Epithelial cell of esophagus (primary cell): ENCODE results near the gene ATP11A.

ENCODE experiments used
- DNase-seq: peaks from one replicate; pipeline ENCODE4 v3.0.0; 2010; ENCODE audit warnings: low read depth
- H3K4me3 ChIP-seq: 2 replicates; pipeline ENCODE4 v1.5.1; 2011; ENCODE audit warnings: mild to moderate bottlenecking, low read length, control low read depth
- TF ChIP-seq, protein P1 (sequence below): IDR thresholded peaks from 2 replicates; pipeline ENCODE4 v1.5.1; 2011; ENCODE audit warnings: low read depth, mild to moderate bottlenecking, low read length, control low read depth, inconsistent platforms; ENCODE audit not compliant: insufficient read depth; ENCODE audit errors: missing control alignments

The ATP11A gene

DNA sequence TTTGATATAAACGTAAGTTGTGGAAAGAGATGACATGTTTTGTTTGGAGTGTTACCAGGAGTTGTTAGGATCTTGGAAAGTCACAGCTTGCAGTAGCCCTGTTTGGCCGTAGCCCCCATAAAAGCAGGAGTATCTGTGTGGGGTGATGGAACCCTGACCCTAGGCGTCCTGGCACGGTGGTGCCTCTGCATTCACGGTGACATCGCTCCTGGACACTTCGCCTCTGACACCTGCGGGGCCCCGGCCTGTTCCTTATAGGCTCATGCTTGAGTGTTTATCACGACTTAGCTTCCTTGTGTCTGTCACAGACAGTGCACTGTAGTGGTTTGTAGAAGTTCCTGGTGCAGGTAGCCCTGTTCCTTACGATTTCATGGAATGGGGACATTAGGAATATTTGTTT lies 74.2 kb downstream of the ATP11A start:
- H3K4me3 ChIP-seq = no peak overlapping the region
- DNase-seq = no peak
- TF ChIP-seq, protein P1, sequence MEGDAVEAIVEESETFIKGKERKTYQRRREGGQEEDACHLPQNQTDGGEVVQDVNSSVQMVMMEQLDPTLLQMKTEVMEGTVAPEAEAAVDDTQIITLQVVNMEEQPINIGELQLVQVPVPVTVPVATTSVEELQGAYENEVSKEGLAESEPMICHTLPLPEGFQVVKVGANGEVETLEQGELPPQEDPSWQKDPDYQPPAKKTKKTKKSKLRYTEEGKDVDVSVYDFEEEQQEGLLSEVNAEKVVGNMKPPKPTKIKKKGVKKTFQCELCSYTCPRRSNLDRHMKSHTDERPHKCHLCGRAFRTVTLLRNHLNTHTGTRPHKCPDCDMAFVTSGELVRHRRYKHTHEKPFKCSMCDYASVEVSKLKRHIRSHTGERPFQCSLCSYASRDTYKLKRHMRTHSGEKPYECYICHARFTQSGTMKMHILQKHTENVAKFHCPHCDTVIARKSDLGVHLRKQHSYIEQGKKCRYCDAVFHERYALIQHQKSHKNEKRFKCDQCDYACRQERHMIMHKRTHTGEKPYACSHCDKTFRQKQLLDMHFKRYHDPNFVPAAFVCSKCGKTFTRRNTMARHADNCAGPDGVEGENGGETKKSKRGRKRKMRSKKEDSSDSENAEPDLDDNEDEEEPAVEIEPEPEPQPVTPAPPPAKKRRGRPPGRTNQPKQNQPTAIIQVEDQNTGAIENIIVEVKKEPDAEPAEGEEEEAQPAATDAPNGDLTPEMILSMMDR = no peak

DNA sequence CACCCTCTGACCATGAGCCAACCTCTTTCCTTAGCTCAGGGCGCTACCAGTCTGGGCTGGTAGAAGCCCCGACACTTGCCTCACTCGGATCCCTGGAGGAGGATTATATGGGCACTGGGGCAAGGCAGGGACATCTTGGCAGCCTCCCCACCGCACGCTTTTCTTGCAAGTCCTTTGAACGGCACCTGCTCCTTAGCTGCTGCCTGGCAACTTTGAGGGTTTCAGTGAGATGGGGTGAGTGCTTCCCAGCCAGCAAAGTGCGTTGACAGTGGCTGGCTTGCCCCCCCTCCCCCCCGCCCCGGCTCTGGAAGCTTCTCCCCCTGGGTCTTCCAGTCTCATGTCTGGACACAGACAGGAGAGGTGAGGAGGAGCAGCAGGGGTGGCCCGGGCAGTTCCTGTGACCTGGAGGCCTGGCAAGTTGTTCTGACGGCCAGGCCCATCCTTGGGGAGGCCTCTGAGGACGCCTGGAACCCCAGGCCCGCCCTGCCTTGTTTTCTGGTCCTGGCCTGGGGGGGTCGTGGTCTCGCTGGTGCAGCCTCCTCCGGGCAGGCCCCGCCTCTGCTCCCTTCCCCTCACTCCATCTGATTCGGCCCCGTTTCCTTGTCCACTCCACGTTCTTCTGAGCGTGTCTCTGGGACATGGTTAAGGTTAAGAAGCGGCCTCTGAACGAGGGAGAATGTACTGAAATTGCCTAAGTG lies 75.2 kb downstream of the ATP11A start:
- no peak overlapping the region for H3K4me3 ChIP-seq
- no peak for DNase-seq
- TF ChIP-seq, protein P1 = no peak

DNA sequence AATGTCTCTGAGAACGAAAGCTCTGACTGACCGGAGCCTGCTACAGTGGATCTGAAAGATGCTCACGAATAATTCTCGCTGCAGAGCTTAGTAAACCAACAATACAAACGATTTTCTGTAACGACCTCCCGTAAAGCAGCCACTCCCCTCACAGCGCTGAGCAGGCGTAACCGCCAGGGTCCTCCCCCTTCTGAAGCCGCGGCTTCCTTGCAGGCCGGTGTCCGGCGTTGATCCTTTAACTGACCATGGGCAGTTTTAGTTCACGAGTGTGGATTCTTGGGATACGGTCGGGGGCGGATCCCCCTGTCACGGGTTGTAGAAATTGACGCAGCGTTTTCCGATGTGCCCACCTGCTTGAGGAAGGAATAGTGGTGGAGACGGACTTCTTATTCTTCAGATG lies 75.9 kb downstream of the ATP11A start:
- TF ChIP-seq, protein P1 = no peak
- DNase-seq = no peak
- H3K4me3 ChIP-seq = no peak overlapping the region

DNA sequence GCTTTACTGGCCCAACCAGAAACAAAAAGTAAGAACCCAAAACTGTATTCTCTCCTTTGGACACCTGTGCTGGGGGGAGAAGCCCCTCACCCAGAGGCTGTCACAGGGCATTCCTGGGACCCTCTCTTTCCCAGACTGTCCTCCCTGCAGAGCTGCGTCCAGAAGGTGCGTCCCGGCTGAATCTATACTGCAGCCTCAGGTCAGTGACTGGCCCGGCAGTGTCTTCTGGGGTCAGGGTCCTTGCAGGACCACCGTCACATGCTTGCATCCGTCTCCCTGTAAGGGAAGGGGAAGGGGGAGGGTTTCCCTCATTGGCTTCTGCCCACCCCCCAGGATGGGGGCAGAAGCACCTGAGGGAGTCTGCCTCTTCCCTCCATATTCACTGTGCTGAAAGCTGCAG lies 76.5 kb downstream of the ATP11A start:
- DNase-seq = no peak
- no peak overlapping the region for H3K4me3 ChIP-seq
- TF ChIP-seq, protein P1 = no peak

DNA sequence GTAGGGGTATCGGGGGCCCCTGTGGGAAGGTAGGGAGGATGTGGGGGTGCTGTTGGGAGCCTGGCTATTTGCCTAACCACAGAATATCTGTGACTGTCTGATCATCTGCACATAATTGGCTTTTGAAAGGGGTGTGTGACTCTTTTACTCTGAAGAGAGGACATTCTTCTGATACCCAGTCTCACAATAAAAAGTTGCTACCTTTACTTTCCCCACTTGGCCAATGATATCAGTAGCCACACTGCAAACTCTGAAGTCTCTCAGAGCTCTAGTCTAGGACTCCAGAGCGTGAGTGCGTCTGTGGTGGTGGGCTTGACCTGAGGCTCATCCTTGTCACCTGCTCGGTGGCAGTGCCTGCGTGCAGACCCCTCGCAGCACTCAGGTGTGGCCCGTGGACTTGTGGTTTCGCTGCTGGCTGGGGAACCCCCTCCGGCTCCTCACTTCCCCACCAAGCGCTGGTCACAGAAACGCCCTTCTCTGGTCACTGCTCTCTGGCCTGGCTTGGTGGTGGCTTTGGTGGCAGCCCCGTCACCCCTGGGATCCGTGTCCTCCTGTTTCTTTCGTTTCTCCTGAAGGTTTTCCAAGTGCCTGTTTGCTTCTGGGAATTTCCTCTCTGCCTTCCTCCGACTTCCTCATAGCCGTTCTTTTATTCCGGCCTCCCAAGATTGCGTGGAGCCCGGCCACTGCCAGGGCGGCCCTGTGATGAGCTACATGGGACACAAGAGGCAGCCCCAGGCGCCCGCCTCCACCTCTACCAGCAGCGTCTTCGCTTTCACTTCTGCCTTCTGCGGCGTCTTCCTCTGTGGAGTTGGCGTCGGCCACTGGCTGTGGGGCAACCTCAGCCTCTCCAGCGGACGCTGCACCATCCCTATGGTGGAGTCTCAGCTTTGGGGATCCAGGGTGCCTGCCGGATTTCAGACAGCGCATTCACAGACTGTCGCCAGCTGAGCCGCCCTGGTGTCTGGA lies 78.0 kb downstream of the ATP11A start:
- H3K4me3 ChIP-seq = no peak overlapping the region
- no peak for DNase-seq
- TF ChIP-seq, protein P1 = no peak

DNA sequence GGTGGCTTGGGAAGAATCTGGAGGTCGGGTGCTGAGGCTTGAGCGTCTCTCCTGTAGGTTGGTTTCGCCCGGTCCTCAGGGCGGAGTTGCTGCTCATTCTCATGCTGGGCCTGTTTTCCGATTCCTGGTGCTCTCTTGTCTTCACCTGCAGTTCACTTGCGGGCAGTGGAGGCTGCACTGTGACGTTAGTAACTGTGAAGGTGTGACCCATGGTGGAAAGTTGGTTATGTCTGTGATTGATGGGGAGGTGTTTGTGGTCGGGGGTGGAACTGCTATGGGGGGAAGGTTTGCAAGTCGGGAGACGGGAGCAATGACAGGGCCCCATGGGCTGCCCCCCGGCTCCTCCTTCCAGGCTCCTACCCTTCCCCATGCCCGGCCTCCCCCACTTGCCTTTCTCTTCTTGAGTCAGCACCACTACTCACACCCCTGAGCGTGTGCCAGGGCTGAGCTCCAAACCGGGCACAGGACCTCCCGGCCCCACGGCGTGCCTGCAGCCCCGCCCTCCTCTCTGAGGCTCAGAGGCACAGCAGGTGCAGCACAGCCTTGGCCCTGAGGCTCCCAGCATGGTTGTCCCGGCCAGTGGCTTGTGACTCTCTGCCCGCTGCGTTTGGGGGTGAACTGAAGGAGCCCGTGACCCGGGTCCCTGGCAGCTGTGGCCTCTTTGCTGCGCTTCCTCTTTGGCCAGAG lies 79.1 kb downstream of the ATP11A start:
- TF ChIP-seq, protein P1 = no peak
- no peak for DNase-seq
- H3K4me3 ChIP-seq = no peak overlapping the region
